Heart right ventricle (tissue), 16 donors: Measurements from ENCODE around the gene ALDH1A2. TPM values are rescaled to one million over a fixed set of nuclear protein-coding genes. Genes with fewer than 3 reads are reported as not detected.

ENCODE experiments used
- ATAC-seq, 8 donors: fragments of 200-7000 bp; cut with Tn5 transposase; one replicate each; pipeline ENCODE4 v1.9.1; 2020; ENCODE audit warnings: mild to moderate bottlenecking in 8 of 8, moderate library complexity in 8 of 8, moderate number of reproducible peaks in 1 of 8
- DNase-seq, 2 donors: peaks; one replicate each; pipeline ENCODE4 v3.0.0-alpha.2; 2020
- H3K27ac ChIP-seq, 10 donors: fragments of 200-600 bp; sonication (generic) in 2 of 10; one replicate each; pipeline versions ENCODE4 v1.5.0 to v1.8.0; 2020 to 2022; ENCODE audit warnings: mild to moderate bottlenecking in 3 of 10
- H3K27me3 ChIP-seq, 7 donors: fragments of 200-600 bp; one replicate each; pipeline ENCODE4 v1.8.0; 2021 to 2022; ENCODE audit warnings: mild to moderate bottlenecking in 2 of 7
- H3K36me3 ChIP-seq, 9 donors: fragments of 200-600 bp; sonication (generic) in 1 of 9; one replicate each; pipeline versions ENCODE4 v1.5.0 to v1.8.0; 2020 to 2022; ENCODE audit warnings: mild to moderate bottlenecking in 2 of 9
- H3K4me1 ChIP-seq, 9 donors: fragments of 200-600 bp; sonication (generic) in 1 of 9; one replicate each; pipeline versions ENCODE4 v1.5.0 to v1.8.0; 2020 to 2022; ENCODE audit warnings: mild to moderate bottlenecking in 4 of 9
- H3K4me3 ChIP-seq, 10 donors: fragments of 200-600 bp; sonication (generic) in 2 of 10; one replicate each; pipeline versions ENCODE4 v1.5.0 to v1.8.0; 2020 to 2022; ENCODE audit warnings: mild to moderate bottlenecking in 7 of 10, moderate library complexity in 2 of 10
- H3K9me3 ChIP-seq, 11 donors: fragments of 200-600 bp in 10 of 11; sonication (generic) in 2 of 11; one replicate each; pipeline versions ENCODE4 v1.5.0 to v1.8.0; 2013 to 2022; ENCODE audit warnings: mild to moderate bottlenecking in 2 of 11, control low read depth in 1 of 11, moderate library complexity in 1 of 11
- CTCF ChIP-seq, 9 donors: fragments of 200-600 bp; sonication (generic) in 2 of 9; IDR thresholded peaks; one replicate each; pipeline versions ENCODE4 v1.5.0 to v1.8.0; 2021 to 2022; ENCODE audit warnings: antibody characterized with exemption in 9 of 9, mild to moderate bottlenecking in 5 of 9, moderate library complexity in 1 of 9
- WGBS, 2 donors: extraction: QIAGEN DNeasy Blood & Tissue Kit; methylation state at CpG; one replicate each; pipeline ENCODE4 v1.1.7; 2013; ENCODE audit warnings: inconsistent platforms in 1 of 2; 5-methylcytosine and 5-hydroxymethylcytosine counted together
- intact Hi-C, 10 donors: fragments of 100-400 bp; cut with DNase I; formaldehyde crosslinking; loops; one replicate each; pipeline versions ENCODE4 v1.11.1 to v1.14.2; 2022
- polyA plus RNA-seq, 2 donors: library from polyadenylated mRNA; stranded (reverse); fragments of 200-250 nt; gene quantifications; one replicate each; pipeline ENCODE4 v1.2.3, GENCODE V29; 2013
- total RNA-seq, 10 donors: library from RNA; stranded (reverse); fragmentation: NEBNext Ultra II Directional in 3 of 10; extraction: Animal tissue kit (Norgen Biotek cat#: 25700) in 3 of 10; gene quantifications; one replicate each; pipeline versions ENCODE4 v1.2.1 to v1.2.4, GENCODE V29; 2021 to 2023
- donor health status: Arrhythmogenic right ventricular cardiomyopathy.
- donor health status: ischemic (EF 13 %, LVEDD 7.1; RV severe dilation, severe dysfunction).
- donor health status: healthy with polysubstance abuse.
- donor health status: DM: no; HTN: yes; CAD: no.
- donor health status: DM: no; HTN: no; CAD: no.
- donor health status: ischemic (EF 25% LVEDD 6.9; RV normal size, moderate dysfunction).
- donor health status: ischemic (EF 25% LVEDD 5.7; RV mildly dilated, moderate dysfunction).
- donor health status: healthy.
- donor health status: DM: yes; HTN: yes; CAD: no.
- donor health status: Ischemic cardiomyopathy.
- donor health status: ischemic (EF 35%, LVEDD 5.7; RV mildly dilated, moderate dysfunction).
- donor health status: nonischemic (EF 11% LVEDD 7.7; RV severe dilation, severe dysfunction).
- donor health status: DM: yes; HTN: yes; CAD: no.
- donor health status: PGD.
- donor health status: ischemic (EF 29% LVEDD 5.4; RV normal size, mild dysfunction).
- donor health status: nonischemic (EF 23%, LVEDD 6.1; RV moderate dilation, normal function).

The ALDH1A2 gene
- total and polyA plus RNA-seq, 12 donors = 2.3 to 21.0 (median 9.8) TPM

- Histone ChIP-seq H3K36me3 (no peaks in the 10 kb centered on the region), H3K27ac (peak overlapping the region in 1 of 10 donors; percentile 27), H3K27me3 (no peaks in the 10 kb centered on the region), H3K4me1 (peaks cover 0 to 36% (median 9%) of the 10 kb centered on the region in 9 donors), H3K9me3 (peaks cover 0 to 4% (median 0%) of the 10 kb centered on the region in 11 donors), H3K4me3 (no peak overlapping the region)
- intact Hi-C loops = no loop called here
- 54% methylated on average over 9 of the region's 9 CpGs for WGBS, 2 donors
- peak in 6 of 8 donors; percentile 4 to 70 (median 30) for ATAC-seq
- DNase-seq = no peak
- TF ChIP-seq CTCF (IDR thresholded peaks at IDR 0.05) = no peak
Observed at GRCh38 chr15:57914350-57915055, 151.0 kb downstream of the ALDH1A2 start.

- WGBS, 2 donors = 40 to 55% methylated on average over 1 of the region's 1 CpG
- DNase-seq (peak; percentile 12 to 56), ATAC-seq (peak in 5 of 8 donors; percentile 39 to 71 (median 61))
- intact Hi-C loops = no loop called here
- no peak for TF ChIP-seq CTCF (IDR thresholded peaks at IDR 0.05)
- H3K36me3 ChIP-seq = no peaks in the 10 kb centered on the region
- no peak overlapping the region for H3K4me3 ChIP-seq
- H3K4me1 ChIP-seq = peaks cover 0 to 29% (median 9%) of the 10 kb centered on the region in 9 donors
- H3K27me3 ChIP-seq = peaks cover 0 to 5% (median 0%) of the 10 kb centered on the region in 7 donors
- H3K9me3 ChIP-seq = peaks cover 0 to 4% (median 0%) of the 10 kb centered on the region in 11 donors
- H3K27ac ChIP-seq = no peak overlapping the region
Observed at GRCh38 chr15:57911247-57911646, 154.3 kb downstream of the ALDH1A2 start.

DNA sequence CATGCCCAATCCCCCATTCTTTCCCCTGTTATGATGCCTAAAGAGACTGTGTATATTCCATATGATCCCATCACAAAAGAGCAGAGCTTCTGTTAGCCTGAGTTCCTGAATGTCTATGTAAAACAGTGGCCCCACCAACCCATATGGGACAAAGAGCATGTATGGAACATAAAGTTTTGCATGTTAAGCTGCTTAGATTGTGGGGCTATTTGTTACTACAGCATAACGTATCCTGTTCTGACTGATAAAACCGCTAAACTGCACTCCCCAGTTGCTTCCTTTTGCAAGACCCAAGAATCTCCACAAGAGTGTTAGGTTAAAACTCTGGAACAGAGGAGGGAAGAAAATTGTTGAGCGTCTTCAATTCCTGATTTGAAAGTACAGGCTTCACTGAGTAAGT lies 154.8 kb downstream of the ALDH1A2 start:
- DNase-seq (no peak), ATAC-seq (no peak)
- Histone ChIP-seq H3K36me3 (no peaks in the 10 kb centered on the region), H3K4me1 (peaks cover 0 to 26% (median 9%) of the 10 kb centered on the region in 9 donors), H3K27ac (no peak overlapping the region), H3K27me3 (peaks cover 0 to 5% (median 0%) of the 10 kb centered on the region in 7 donors), H3K4me3 (no peak overlapping the region), H3K9me3 (peaks cover 0 to 4% (median 0%) of the 10 kb centered on the region in 11 donors)
- intact Hi-C loops = loop anchor here in 1 of 10 donors (1.0 kb wide), 1 partner anchor 41 kb away; no protein-coding TSS in a partner anchor
- TF ChIP-seq CTCF (IDR thresholded peaks at IDR 0.05) = no peak
- 95 to 99% methylated on average over 3 of the region's 3 CpGs for WGBS, 2 donors

GRCh38 chr15:57909388-57909787 lies 156.1 kb downstream of the ALDH1A2 start:
- Histone ChIP-seq H3K27me3 (peaks cover 0 to 5% (median 0%) of the 10 kb centered on the region in 7 donors), H3K4me1 (peaks cover 0 to 18% (median 5%) of the 10 kb centered on the region in 9 donors), H3K27ac (no peak overlapping the region), H3K36me3 (no peaks in the 10 kb centered on the region), H3K4me3 (no peak overlapping the region), H3K9me3 (peaks cover 0 to 4% (median 0%) of the 10 kb centered on the region in 11 donors)
- ATAC-seq = no peak
- intact Hi-C loops = no loop called here
- WGBS, 2 donors = 52 to 72% methylated on average over 2 of the region's 2 CpGs
- TF ChIP-seq CTCF (IDR thresholded peaks at IDR 0.05) = no peak
- DNase-seq = no peak
